Sigmoid colon (tissue), 7 donors: Measurements from ENCODE around the gene MSLN. TPM values are rescaled to one million over a fixed set of nuclear protein-coding genes. Genes with fewer than 3 reads are reported as not detected.
A peak's percentile ranks its signal among the peaks of the same experiment; 100 is the strongest.

ENCODE experiments used
- DNase-seq: peaks from one replicate; pipeline ENCODE4 v3.0.0-alpha.2; 2019
- H3K27ac ChIP-seq, 4 donors: fragments of 200-600 bp; sonication (generic); one replicate each; pipeline ENCODE4 v1.5.1; 2016 to 2019; ENCODE audit warnings: mild to moderate bottlenecking in 1 of 4
- H3K27me3 ChIP-seq, 3 donors: fragments of 200-600 bp; sonication (generic); one replicate each; pipeline ENCODE4 v1.5.1; 2019; ENCODE audit warnings: mild to moderate bottlenecking in 1 of 3
- H3K36me3 ChIP-seq, 4 donors: fragments of 200-600 bp; sonication (generic); one replicate each; pipeline ENCODE4 v1.5.1; 2016 to 2019
- H3K4me1 ChIP-seq, 4 donors: fragments of 200-600 bp; sonication (generic); one replicate each; pipeline ENCODE4 v1.5.1; 2017 to 2019
- H3K4me3 ChIP-seq, 4 donors: fragments of 200-600 bp; sonication (generic); one replicate each; pipeline ENCODE4 v1.5.1; 2017 to 2019; ENCODE audit warnings: mild to moderate bottlenecking in 2 of 4, moderate library complexity in 1 of 4
- H3K9me3 ChIP-seq, 4 donors: fragments of 200-600 bp in 3 of 4; sonication (generic) in 3 of 4; one replicate each; pipeline versions ENCODE4 v1.5.1 to v1.6.1; 2013 to 2019
- EP300 ChIP-seq, 4 donors: sonication (generic); formaldehyde crosslinking; IDR thresholded peaks; one replicate each; pipeline ENCODE4 v1.6.1; 2017; ENCODE audit warnings: antibody characterized with exemption in 4 of 4
- POLR2A ChIP-seq, 2 donors: fragments of 450-650 bp; IDR thresholded peaks; one replicate each; pipeline ENCODE4 v1.6.1; 2016; ENCODE audit warnings: antibody characterized with exemption in 2 of 2, mild to moderate bottlenecking in 2 of 2, moderate library complexity in 2 of 2
- POLR2AphosphoS5 ChIP-seq, 4 donors: sonication (generic); formaldehyde crosslinking; IDR thresholded peaks; one replicate each; pipeline ENCODE4 v1.6.1; 2017; ENCODE audit warnings: antibody characterized with exemption in 4 of 4
- WGBS, 2 donors: extraction: QIAGEN DNeasy Blood & Tissue Kit; methylation state at CpG; one replicate each; pipeline ENCODE4 v1.1.7; 2013; 5-methylcytosine and 5-hydroxymethylcytosine counted together
- intact Hi-C: fragments of 100-400 bp; cut with DNase I; formaldehyde crosslinking; loops from one replicate; pipeline ENCODE4 v1.15.1; 2023
- polyA plus RNA-seq, 3 donors: library from polyadenylated mRNA; stranded (reverse); fragments of 200-250 nt; gene quantifications; one replicate each; pipeline ENCODE4 v1.2.3, GENCODE V29; 2013
- total RNA-seq, 4 donors: library from RNA; depleted of rRNA; stranded (reverse); fragments of >200 nt; gene quantifications; one replicate each; pipeline ENCODE4 v1.1.0, GENCODE V29; 2016
- TF ChIP-seq, protein P1 (sequence below), 4 experiments: fragments of 450-650 bp in 3 of 4; fragments of 200-600 bp in 1 of 4; IDR thresholded peaks; one replicate each; pipeline ENCODE4 v1.5.1; 2016 to 2019; ENCODE audit warnings: antibody characterized with exemption in 4 of 4, mild to moderate bottlenecking in 3 of 4, moderate library complexity in 2 of 4
- donor health status: healthy with polysubstance abuse.
- donor health status: Bipolar disorder and iron deficiency.
- donor health status: healthy.

The MSLN gene
- total and polyA plus RNA-seq, 7 donors = 0.54 to 3.5 (median 1.2) TPM; not detected in 3

DNA sequence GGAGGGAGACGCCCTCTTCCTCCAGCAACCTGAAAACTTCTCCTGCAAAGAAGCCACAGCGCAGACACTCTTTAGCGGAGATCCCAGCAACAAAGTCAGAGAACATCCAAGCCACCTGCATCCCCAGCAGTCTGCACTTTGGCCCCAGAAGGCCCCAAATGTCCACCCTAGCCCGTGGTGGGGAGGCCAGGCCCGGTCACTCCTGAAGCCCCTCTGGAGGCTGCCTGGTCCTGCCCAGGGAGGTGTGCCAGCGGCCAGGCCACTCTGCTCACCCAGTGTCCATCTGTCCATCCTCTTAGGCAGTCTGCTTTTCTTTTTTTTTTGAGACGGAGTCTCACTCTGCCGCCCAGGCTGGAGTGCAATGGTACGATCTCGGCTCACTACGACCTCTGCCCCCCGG, 28.2 kb upstream of the MSLN start:
- Histone ChIP-seq H3K27ac (no peak overlapping the region), H3K4me3 (no peak overlapping the region), H3K27me3 (peaks cover 10 to 22% (median 14%) of the 10 kb centered on the region in 3 donors), H3K36me3 (peaks cover 20 to 57% (median 33%) of the 10 kb centered on the region in 4 donors), H3K9me3 (no peaks in the 10 kb centered on the region), H3K4me1 (peaks cover 0 to 17% (median 16%) of the 10 kb centered on the region in 4 donors)
- TF ChIP-seq POLR2AphosphoS5 (IDR thresholded peaks at IDR 0.05) = no peak
- no peak for TF ChIP-seq EP300 (IDR thresholded peaks at IDR 0.05)
- TF ChIP-seq, protein P1, sequence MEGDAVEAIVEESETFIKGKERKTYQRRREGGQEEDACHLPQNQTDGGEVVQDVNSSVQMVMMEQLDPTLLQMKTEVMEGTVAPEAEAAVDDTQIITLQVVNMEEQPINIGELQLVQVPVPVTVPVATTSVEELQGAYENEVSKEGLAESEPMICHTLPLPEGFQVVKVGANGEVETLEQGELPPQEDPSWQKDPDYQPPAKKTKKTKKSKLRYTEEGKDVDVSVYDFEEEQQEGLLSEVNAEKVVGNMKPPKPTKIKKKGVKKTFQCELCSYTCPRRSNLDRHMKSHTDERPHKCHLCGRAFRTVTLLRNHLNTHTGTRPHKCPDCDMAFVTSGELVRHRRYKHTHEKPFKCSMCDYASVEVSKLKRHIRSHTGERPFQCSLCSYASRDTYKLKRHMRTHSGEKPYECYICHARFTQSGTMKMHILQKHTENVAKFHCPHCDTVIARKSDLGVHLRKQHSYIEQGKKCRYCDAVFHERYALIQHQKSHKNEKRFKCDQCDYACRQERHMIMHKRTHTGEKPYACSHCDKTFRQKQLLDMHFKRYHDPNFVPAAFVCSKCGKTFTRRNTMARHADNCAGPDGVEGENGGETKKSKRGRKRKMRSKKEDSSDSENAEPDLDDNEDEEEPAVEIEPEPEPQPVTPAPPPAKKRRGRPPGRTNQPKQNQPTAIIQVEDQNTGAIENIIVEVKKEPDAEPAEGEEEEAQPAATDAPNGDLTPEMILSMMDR (IDR thresholded peaks at IDR 0.05) = no peak
- TF ChIP-seq POLR2A (IDR thresholded peaks at IDR 0.05) = no peak
- DNase-seq = no peak
- intact Hi-C loops = no loop called here
- 94 to 96% methylated on average over 12 of the region's 12 CpGs for WGBS, 2 donors

DNA sequence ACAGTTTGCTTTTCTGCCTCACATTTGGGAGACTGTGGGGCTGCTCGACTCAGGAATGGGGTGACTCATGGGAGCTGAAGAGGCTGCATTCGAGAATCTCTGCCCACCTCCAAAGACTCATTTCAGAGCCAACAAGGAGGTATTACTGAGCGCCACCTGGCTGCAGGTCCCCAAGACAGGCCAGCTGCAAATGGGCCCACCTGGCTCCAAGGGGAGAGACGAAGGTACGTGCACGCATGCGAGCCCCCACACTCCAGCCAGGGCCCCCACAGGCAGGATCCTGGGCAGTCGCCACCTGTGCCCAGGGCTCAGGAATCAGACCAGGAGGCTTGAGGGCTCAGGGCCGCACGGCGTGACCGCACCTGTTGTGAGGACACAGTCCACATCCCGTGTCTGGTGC, 27.6 kb upstream of the MSLN start:
- no peaks in the 10 kb centered on the region for H3K9me3 ChIP-seq
- peaks cover 4 to 15% (median 10%) of the 10 kb centered on the region in 3 donors for H3K27me3 ChIP-seq
- intact Hi-C loops = no loop called here
- peaks cover 26 to 63% (median 36%) of the 10 kb centered on the region in 4 donors for H3K36me3 ChIP-seq
- H3K27ac ChIP-seq = no peak overlapping the region
- DNase-seq = no peak
- peaks cover 0 to 11% (median 10%) of the 10 kb centered on the region in 4 donors for H3K4me1 ChIP-seq
- TF ChIP-seq, protein P1 (IDR thresholded peaks at IDR 0.05) = no peak
- no peak for TF ChIP-seq POLR2AphosphoS5 (IDR thresholded peaks at IDR 0.05)
- no peak for TF ChIP-seq POLR2A (IDR thresholded peaks at IDR 0.05)
- no peak for TF ChIP-seq EP300 (IDR thresholded peaks at IDR 0.05)
- 89% methylated on average over 13 of the region's 13 CpGs for WGBS, 2 donors
- H3K4me3 ChIP-seq = no peak overlapping the region

DNA sequence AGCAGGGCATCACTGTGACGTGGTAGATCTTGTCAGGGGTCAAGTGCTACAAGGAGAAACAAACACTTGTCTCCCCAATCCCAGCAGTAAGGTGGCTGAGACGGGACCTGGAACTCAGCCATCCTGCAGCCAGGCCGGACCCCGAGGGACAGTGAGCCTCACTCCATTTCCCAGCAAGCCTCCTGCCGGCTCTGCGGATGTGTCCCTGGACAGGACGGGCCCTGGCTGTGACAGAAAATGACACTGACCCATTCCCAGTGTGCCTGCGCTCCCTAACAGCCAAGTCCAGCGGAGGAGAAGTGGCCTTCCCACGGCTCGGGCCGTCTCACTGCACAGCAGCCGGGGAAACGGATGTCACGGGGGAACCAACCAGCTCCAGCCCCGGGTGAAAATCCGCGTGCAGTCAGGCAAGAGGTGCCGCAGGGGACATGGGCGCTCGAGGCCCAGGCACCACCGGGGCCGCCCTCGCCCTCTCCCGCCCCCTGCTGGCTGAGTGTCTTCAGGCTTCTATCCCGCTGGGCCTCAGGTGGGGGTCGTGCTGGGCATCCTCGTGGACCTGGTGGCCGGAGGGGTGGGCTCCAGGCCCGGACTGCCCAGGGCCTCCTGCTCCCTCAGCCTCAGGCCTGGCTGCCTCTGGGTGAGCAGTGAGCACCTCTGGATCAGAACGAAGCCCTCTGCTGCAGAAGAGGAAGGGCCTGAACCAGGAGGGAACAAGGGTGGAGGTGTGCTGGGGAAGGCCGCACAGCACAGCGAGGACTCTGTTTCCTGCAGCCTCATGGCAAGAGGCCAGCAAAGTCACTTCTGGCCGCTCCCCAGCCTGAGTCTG, 26.9 kb upstream of the MSLN start:
- WGBS, 2 donors = 87 to 90% methylated on average over 34 of the region's 34 CpGs
- no peaks in the 10 kb centered on the region for H3K9me3 ChIP-seq
- H3K36me3 ChIP-seq = peaks cover 28 to 67% (median 37%) of the 10 kb centered on the region in 4 donors
- TF ChIP-seq POLR2AphosphoS5 (IDR thresholded peaks at IDR 0.05) = no peak
- TF ChIP-seq, protein P1 (IDR thresholded peaks at IDR 0.05) = peak in 1 of 4 experiments; percentile 24
- no peak for TF ChIP-seq POLR2A (IDR thresholded peaks at IDR 0.05)
- TF ChIP-seq EP300 (IDR thresholded peaks at IDR 0.05) = no peak
- H3K27me3 ChIP-seq = peaks cover 0 to 9% (median 3%) of the 10 kb centered on the region in 3 donors
- peaks cover 0 to 4% (median 4%) of the 10 kb centered on the region in 4 donors for H3K4me1 ChIP-seq
- no peak overlapping the region for H3K4me3 ChIP-seq
- peak; percentile 61 for DNase-seq
- intact Hi-C loops = no loop called here
- no peak overlapping the region for H3K27ac ChIP-seq

DNA sequence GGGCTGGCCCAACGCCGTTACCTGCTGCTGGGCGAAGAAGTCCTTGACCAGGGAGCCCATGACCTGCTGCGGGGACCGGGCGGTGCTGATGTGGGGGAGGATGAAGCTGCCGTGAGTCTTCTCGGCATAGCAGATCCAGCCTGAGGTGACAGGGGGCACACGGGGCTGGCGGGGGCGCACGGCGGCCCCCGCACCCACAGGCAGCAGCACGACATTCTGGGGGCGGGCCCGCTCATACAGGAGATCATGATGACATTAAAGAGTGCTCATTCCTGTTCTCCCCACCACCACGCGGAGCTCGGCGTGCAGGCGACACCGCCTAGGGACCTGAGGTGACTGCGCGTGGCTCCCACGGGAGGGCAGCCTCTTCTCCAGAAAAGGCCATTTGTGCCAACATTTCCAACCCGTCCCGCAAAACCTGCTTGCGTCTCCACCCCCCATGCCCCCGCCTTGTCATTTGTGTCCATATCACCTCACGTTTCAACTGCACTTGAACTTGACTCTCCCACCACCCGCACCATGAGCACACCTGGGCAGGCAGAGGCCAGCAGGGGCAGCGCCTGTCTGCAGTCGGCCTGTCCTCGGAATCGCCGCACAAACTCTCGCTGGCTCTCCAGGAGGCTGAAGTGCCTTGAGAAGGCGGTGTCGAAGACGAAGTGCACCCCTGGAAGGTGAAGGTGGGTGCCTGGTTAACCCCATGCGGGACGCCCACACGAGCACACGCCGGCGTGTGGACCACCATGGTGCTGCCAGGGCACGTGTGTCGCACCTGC, 26.1 kb upstream of the MSLN start:
- Histone ChIP-seq H3K36me3 (peaks cover 28 to 75% (median 37%) of the 10 kb centered on the region in 4 donors), H3K4me3 (no peak overlapping the region), H3K27me3 (peaks cover 0 to under 1% (median 0%) of the 10 kb centered on the region in 3 donors), H3K4me1 (peaks cover 0 to 2% (median under 1%) of the 10 kb centered on the region in 4 donors), H3K9me3 (no peaks in the 10 kb centered on the region), H3K27ac (no peak overlapping the region)
- DNase-seq = peak; percentile 59
- intact Hi-C loops = no loop called here
- 93 to 95% methylated on average over 49 of the region's 49 CpGs for WGBS, 2 donors
- TF ChIP-seq EP300 (IDR thresholded peaks at IDR 0.05) = no peak
- TF ChIP-seq, protein P1 (IDR thresholded peaks at IDR 0.05) = no peak
- no peak for TF ChIP-seq POLR2A (IDR thresholded peaks at IDR 0.05)
- no peak for TF ChIP-seq POLR2AphosphoS5 (IDR thresholded peaks at IDR 0.05)
